Endodermal cell (in vitro differentiated cells): ENCODE measurements around the gene MAB21L3. TPM values are rescaled to one million over a fixed set of nuclear protein-coding genes. Genes with fewer than 3 reads are reported as not detected.

ENCODE experiments used
- DNase-seq: peaks from one replicate; pipeline ENCODE4 v3.0.0-alpha.2; 2017
- H3K27ac ChIP-seq: 2 replicates; pipeline ENCODE4 v1.5.1; 2013; ENCODE audit warnings: mild to moderate bottlenecking, low read depth, low read length, moderate library complexity
- H3K27me3 ChIP-seq: 2 replicates; pipeline ENCODE4 v1.6.1; 2013; ENCODE audit warnings: mild to moderate bottlenecking, low read length, moderate library complexity; ENCODE audit not compliant: insufficient read depth, control insufficient read depth, poor library complexity, severe bottlenecking
- H3K36me3 ChIP-seq: 2 replicates; pipeline ENCODE4 v1.7.0; 2013; ENCODE audit warnings: mild to moderate bottlenecking, low read length, moderate library complexity; ENCODE audit not compliant: control insufficient read depth, insufficient read depth
- H3K4me1 ChIP-seq: one replicate; pipeline ENCODE4 v1.7.0; 2013; ENCODE audit warnings: low read length; ENCODE audit not compliant: control insufficient read depth, insufficient read depth
- H3K4me3 ChIP-seq: 2 replicates; pipeline ENCODE4 v1.5.1; 2013; ENCODE audit warnings: mild to moderate bottlenecking, low read length, moderate library complexity
- H3K9ac ChIP-seq: 2 replicates; pipeline ENCODE4 v1.6.1; 2013; ENCODE audit warnings: mild to moderate bottlenecking, low read length, moderate library complexity; ENCODE audit not compliant: poor library complexity, severe bottlenecking; ENCODE audit errors: extremely low read depth
- H3K9me3 ChIP-seq: 2 replicates; pipeline ENCODE4 v1.6.1; 2013; ENCODE audit warnings: mild to moderate bottlenecking, low read length, moderate library complexity; ENCODE audit not compliant: control insufficient read depth
- H3K27ac Mint-ChIP-seq: 2 replicates; pipeline ENCODE4 v1.8.0; 2020; ENCODE audit warnings: mixed read lengths
- H3K27me3 Mint-ChIP-seq: 2 replicates; pipeline ENCODE4 v1.8.0; 2021; ENCODE audit warnings: mild to moderate bottlenecking, mixed read lengths; ENCODE audit not compliant: insufficient read depth
- H3K36me3 Mint-ChIP-seq: 2 replicates; pipeline ENCODE4 v1.8.0; 2020; ENCODE audit warnings: low read depth, mixed read lengths
- H3K4me1 Mint-ChIP-seq: 2 replicates; pipeline ENCODE4 v1.8.0; 2020; ENCODE audit warnings: mixed read lengths
- H3K4me3 Mint-ChIP-seq: 2 replicates; pipeline ENCODE4 v1.8.0; 2020; ENCODE audit warnings: mild to moderate bottlenecking, moderate library complexity, mixed read lengths
- H3K9me3 Mint-ChIP-seq: 2 replicates; pipeline ENCODE4 v1.8.0; 2020; ENCODE audit warnings: mild to moderate bottlenecking, mixed read lengths
- CTCF ChIP-seq: fragments of 200-600 bp; sonication (generic); conservative IDR thresholded peaks from 2 replicates; pipeline ENCODE4 v1.5.0; 2021; ENCODE audit warnings: antibody characterized with exemption, mild to moderate bottlenecking
- WGBS, 2 experiments: methylation state at CpG; one replicate each; pipeline versions ENCODE4 v1.1.5 to v1.1.7; 2013; ENCODE audit warnings: missing lambda C conversion rate in 2 of 2, mixed read lengths in 1 of 2; ENCODE audit not compliant: insufficient coverage in 1 of 2, insufficient read length in 1 of 2; 5-methylcytosine and 5-hydroxymethylcytosine counted together
- total RNA-seq, 2 donors: library from RNA; stranded (reverse); fragmentation: NEBNext Ultra II Directional in 1 of 2; extraction: Animal tissue kit (Norgen Biotek cat#: 25700) in 1 of 2; gene quantifications; 2 replicates in 1 of 2; 3 replicates in 1 of 2; pipeline ENCODE4 v1.2.1, GENCODE V29; 2021

MAB21L3 gene
- total RNA-seq, 2 donors from 2014 or later = 0.09 TPM; not detected in 1

- H3K36me3 ChIP-seq = no peaks in the 10 kb centered on the region
- Mint-ChIP-seq H3K4me1 (no peaks in the 10 kb centered on the region), H3K4me3 (no peak overlapping the region), H3K36me3 (no peaks in the 10 kb centered on the region), H3K9me3 (no peaks in the 10 kb centered on the region), H3K27me3 (no peaks in the 10 kb centered on the region), H3K27ac (no peak overlapping the region)
- 92 to 93% methylated on average over 3 of the region's 3 CpGs for WGBS, 2 experiments
- H3K27ac ChIP-seq = no peak overlapping the region
- no peaks in the 10 kb centered on the region for H3K9me3 ChIP-seq
- no peaks in the 10 kb centered on the region for H3K4me1 ChIP-seq
- H3K27me3 ChIP-seq = no peaks in the 10 kb centered on the region
- no peak for DNase-seq
- H3K4me3 ChIP-seq = no peak overlapping the region
- H3K9ac ChIP-seq = no peak overlapping the region
- TF ChIP-seq CTCF = no peak
These were observed 6.5 kb upstream of the MAB21L3 start for GRCh38 chr1:116104667-116105066.

GRCh38 chr1:116105996-116106395, 5.2 kb upstream of the MAB21L3 start:
- no peaks in the 10 kb centered on the region for H3K36me3 ChIP-seq
- H3K4me1 ChIP-seq = peaks cover 11% of the 10 kb centered on the region
- no peak overlapping the region for H3K9ac ChIP-seq
- H3K27me3 ChIP-seq = no peaks in the 10 kb centered on the region
- H3K4me3 Mint-ChIP-seq = no peak overlapping the region
- peaks cover 11% of the 10 kb centered on the region for H3K4me1 Mint-ChIP-seq
- H3K9me3 ChIP-seq = no peaks in the 10 kb centered on the region
- H3K36me3 Mint-ChIP-seq = no peaks in the 10 kb centered on the region
- H3K4me3 ChIP-seq = no peak overlapping the region
- no peak overlapping the region for H3K27ac Mint-ChIP-seq
- 86 to 100% methylated on average over 1 to 2 of the region's 2 CpGs for WGBS, 2 experiments
- H3K27me3 Mint-ChIP-seq = no peaks in the 10 kb centered on the region
- no peak for DNase-seq
- H3K9me3 Mint-ChIP-seq = no peaks in the 10 kb centered on the region
- H3K27ac ChIP-seq = no peak overlapping the region
- no peak for TF ChIP-seq CTCF

GRCh38 chr1:116106646-116107045, 4.6 kb upstream of the MAB21L3 start:
- no peak overlapping the region for H3K27ac ChIP-seq
- TF ChIP-seq CTCF = no peak
- H3K4me1 ChIP-seq = peaks cover 15% of the 10 kb centered on the region
- H3K9me3 ChIP-seq = no peaks in the 10 kb centered on the region
- H3K36me3 ChIP-seq = no peaks in the 10 kb centered on the region
- Mint-ChIP-seq H3K4me1 (peaks cover 18% of the 10 kb centered on the region), H3K27ac (no peak overlapping the region), H3K27me3 (no peaks in the 10 kb centered on the region), H3K4me3 (no peak overlapping the region), H3K36me3 (no peaks in the 10 kb centered on the region), H3K9me3 (no peaks in the 10 kb centered on the region)
- DNase-seq = no peak
- H3K9ac ChIP-seq = no peak overlapping the region
- H3K27me3 ChIP-seq = no peaks in the 10 kb centered on the region
- WGBS, 2 experiments = 88 to 94% methylated on average over 4 of the region's 4 CpGs
- H3K4me3 ChIP-seq = no peak overlapping the region
